Hepatocyte (in vitro differentiated cells): ENCODE data around the gene TRIM22. TPM values are rescaled to one million over a fixed set of nuclear protein-coding genes. Genes with fewer than 3 reads are reported as not detected.

Experiments
- DNase-seq: peaks from one replicate; pipeline ENCODE4 v3.0.0-alpha.2; 2016; ENCODE audit warnings: low spot score
- H2AFZ ChIP-seq: fragments of 200-600 bp; sonication (generic); 2 replicates; pipeline ENCODE4 v1.6.0; 2016; ENCODE audit warnings: antibody characterized with exemption, mild to moderate bottlenecking
- H3K27ac ChIP-seq: fragments of 200-600 bp; sonication (generic); 2 replicates; pipeline ENCODE4 v1.5.1; 2016; ENCODE audit warnings: mild to moderate bottlenecking
- H3K27me3 ChIP-seq: fragments of 200-600 bp; sonication (generic); 2 replicates; pipeline ENCODE4 v1.6.1; 2016
- H3K36me3 ChIP-seq: fragments of 200-600 bp; sonication (generic); replicated peaks from 2 replicates; pipeline ENCODE4 v1.5.1; 2016; ENCODE audit warnings: low read depth; ENCODE audit not compliant: insufficient read depth
- H3K4me1 ChIP-seq: fragments of 200-600 bp; sonication (generic); 2 replicates; pipeline ENCODE4 v1.5.1; 2016; ENCODE audit warnings: mild to moderate bottlenecking, moderate library complexity; ENCODE audit not compliant: insufficient read depth
- H3K4me2 ChIP-seq: fragments of 200-600 bp; sonication (generic); 2 replicates; pipeline ENCODE4 v1.6.0; 2016
- H3K4me3 ChIP-seq: fragments of 200-600 bp; sonication (generic); 2 replicates; pipeline ENCODE4 v1.5.1; 2016; ENCODE audit warnings: mild to moderate bottlenecking
- H3K79me2 ChIP-seq: fragments of 200-600 bp; sonication (generic); 2 replicates; pipeline ENCODE4 v1.6.0; 2017; ENCODE audit warnings: mild to moderate bottlenecking
- H3K9me2 ChIP-seq: fragments of 200-600 bp; sonication (generic); replicated peaks from 2 replicates; pipeline ENCODE4 v1.6.0; 2017; ENCODE audit warnings: mild to moderate bottlenecking; ENCODE audit not compliant: insufficient read depth
- H3K9me3 ChIP-seq: fragments of 200-600 bp; sonication (generic); 2 replicates; pipeline ENCODE4 v1.5.1; 2016; ENCODE audit warnings: low read depth, mild to moderate bottlenecking
- H4K20me1 ChIP-seq: fragments of 200-600 bp; sonication (generic); 2 replicates; pipeline ENCODE4 v1.6.0; 2016; ENCODE audit warnings: mild to moderate bottlenecking; ENCODE audit not compliant: insufficient read depth, poor library complexity, severe bottlenecking
- CTCF ChIP-seq: fragments of 200-600 bp; sonication (generic); IDR thresholded peaks from 2 replicates; pipeline ENCODE4 v1.5.1; 2016; ENCODE audit warnings: antibody characterized with exemption, mild to moderate bottlenecking; ENCODE audit not compliant: poor library complexity
- EZH2 ChIP-seq: fragments of 200-600 bp; sonication (generic); IDR thresholded peaks from 2 replicates; pipeline ENCODE4 v1.6.1; 2016; ENCODE audit warnings: antibody characterized with exemption, mild to moderate bottlenecking, borderline replicate concordance
- EZH2phosphoT487 ChIP-seq: fragments of 200-600 bp; sonication (generic); IDR thresholded peaks from one replicate; pipeline ENCODE4 v1.6.1; 2018; ENCODE audit warnings: antibody characterized with exemption, mild to moderate bottlenecking, low read depth, moderate library complexity; ENCODE audit not compliant: unreplicated experiment, severe bottlenecking
- WGBS: methylation state at CpG from one replicate; pipeline ENCODE4 v1.1.6; 2016; ENCODE audit warnings: low lambda C conversion rate; ENCODE audit errors: missing lambda C conversion rate; 5-methylcytosine and 5-hydroxymethylcytosine counted together
- polyA plus RNA-seq: library from polyadenylated mRNA; unstranded; fragments of >200 nt; fragmentation: Nextera tagmentation; extraction: Ambion mirVana; gene quantifications from 2 replicates; pipeline ENCODE4 v1.2.1, GENCODE V29; 2016
- total RNA-seq: library from RNA; depleted of rRNA; stranded (reverse); fragments of >200 nt; gene quantifications from 2 replicates; pipeline ENCODE4 v1.2.3, GENCODE V29; 2014

The TRIM22 gene
- total and polyA plus RNA-seq, 2 experiments from 2014 or later, result 9.3 to 15.4 TPM

- no peaks in the 10 kb centered on the region for H3K9me2 ChIP-seq
- no peaks in the 10 kb centered on the region for H3K79me2 ChIP-seq
- DNase-seq, result no peak
- H3K4me3 ChIP-seq, result no peak overlapping the region
- no peak overlapping the region for H2AFZ ChIP-seq
- H4K20me1 ChIP-seq, result no peaks in the 10 kb centered on the region
- no peaks in the 10 kb centered on the region for H3K4me1 ChIP-seq
- TF ChIP-seq CTCF (no peak), EZH2 (no peak), EZH2phosphoT487 (no peak)
- 89% methylated on average over 6 of the region's 6 CpGs for WGBS
- no peak overlapping the region for H3K4me2 ChIP-seq
- no peaks in the 10 kb centered on the region for H3K36me3 ChIP-seq
- H3K27ac ChIP-seq, result no peak overlapping the region
- H3K9me3 ChIP-seq, result no peaks in the 10 kb centered on the region
- no peaks in the 10 kb centered on the region for H3K27me3 ChIP-seq
Observed at GRCh38 chr11:5737670-5738392, 48.2 kb downstream of the TRIM22 start.

DNA sequence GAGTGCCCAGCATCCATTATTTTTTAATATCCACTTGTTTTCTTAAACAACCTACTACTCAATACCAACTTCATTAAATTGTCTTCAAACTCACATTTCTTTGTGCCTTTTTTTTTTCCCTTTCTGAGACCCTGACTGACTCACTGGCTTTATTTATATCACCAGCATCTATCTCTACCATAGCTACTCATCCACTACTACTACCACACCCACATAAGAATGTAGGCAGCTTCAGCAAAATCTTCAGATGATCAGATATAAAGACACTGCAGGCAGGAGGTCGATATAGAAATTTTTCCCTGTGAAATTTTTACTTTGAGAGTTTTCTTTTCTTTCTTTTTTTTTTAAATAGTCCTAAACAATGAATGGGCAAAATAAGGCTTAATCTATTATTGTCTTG, 48.8 kb downstream of the TRIM22 start:
- Histone ChIP-seq H3K9me3 (no peaks in the 10 kb centered on the region), H3K4me1 (no peaks in the 10 kb centered on the region), H2AFZ (no peak overlapping the region), H3K4me3 (no peak overlapping the region), H3K9me2 (no peaks in the 10 kb centered on the region), H3K36me3 (no peaks in the 10 kb centered on the region), H3K27me3 (no peaks in the 10 kb centered on the region), H4K20me1 (no peaks in the 10 kb centered on the region), H3K27ac (no peak overlapping the region), H3K79me2 (no peaks in the 10 kb centered on the region), H3K4me2 (no peak overlapping the region)
- TF ChIP-seq EZH2phosphoT487 (no peak), EZH2 (no peak), CTCF (no peak)
- WGBS, result 68% methylated on average over 1 of the region's 1 CpG
- DNase-seq, result no peak

GRCh38 chr11:5746614-5747013, 57.0 kb downstream of the TRIM22 start:
- 89% methylated on average over 3 of the region's 3 CpGs for WGBS
- Histone ChIP-seq H3K9me3 (no peaks in the 10 kb centered on the region), H4K20me1 (no peaks in the 10 kb centered on the region), H3K4me3 (no peak overlapping the region), H3K27ac (no peak overlapping the region), H3K9me2 (no peaks in the 10 kb centered on the region), H3K4me1 (no peaks in the 10 kb centered on the region), H2AFZ (no peak overlapping the region), H3K4me2 (no peak overlapping the region), H3K79me2 (no peaks in the 10 kb centered on the region), H3K27me3 (no peaks in the 10 kb centered on the region), H3K36me3 (no peaks in the 10 kb centered on the region)
- DNase-seq, result no peak
- TF ChIP-seq EZH2 (no peak), CTCF (no peak), EZH2phosphoT487 (no peak)
